ENCODE data around the gene HCN3.
A peak's percentile ranks its signal among the peaks of the same experiment; 100 is the strongest.
"Not testable (repeated sequence)": the region's sequence is repeated elsewhere in the genome, so short reads cannot be mapped to it uniquely, and the experiment has no call there.

Gene HCN3

GRCh38 chr1:155285631-155286044 lies 8.4 kb downstream of the HCN3 start:
- no peak for DNase-seq

GRCh38 chr1:155286544-155286943 lies 9.3 kb downstream of the HCN3 start:
- no peak for DNase-seq

- no peak for DNase-seq
These were observed 10.8 kb downstream of the HCN3 start for GRCh38 chr1:155287987-155288543.

- not testable (repeated sequence) for DNase-seq
These were observed 13.7 kb downstream of the HCN3 start for GRCh38 chr1:155291006-155291405.

- no peak for DNase-seq
These were observed 16.0 kb downstream of the HCN3 start for GRCh38 chr1:155293086-155293749.

- DNase-seq, result no peak
These were observed 17.4 kb downstream of the HCN3 start for GRCh38 chr1:155294520-155295182.

- DNase-seq, result no peak
These were observed 18.1 kb downstream of the HCN3 start for GRCh38 chr1:155295183-155295941.

GRCh38 chr1:155295942-155296267 lies 18.6 kb downstream of the HCN3 start:
- no peak for DNase-seq

GRCh38 chr1:155296661-155297060 lies 19.4 kb downstream of the HCN3 start:
- no peak for DNase-seq

- DNase-seq, result no peak
These were observed 20.1 kb downstream of the HCN3 start for GRCh38 chr1:155297384-155297783.

GRCh38 chr1:155300024-155300423 lies 22.8 kb downstream of the HCN3 start:
- DNase-seq, result no peak

- DNase-seq, result no peak
These were observed 23.5 kb downstream of the HCN3 start for GRCh38 chr1:155300553-155301329.

GRCh38 chr1:155301342-155301841 lies 24.1 kb downstream of the HCN3 start, which contains the start of gene PKLR:
TSS of gene PKLR (minus strand) at chr1:155301438. CDS start at chr1:155301395, 43 bp downstream.
- DNase-seq, result no peak

- DNase-seq, result no peak
These were observed 27.3 kb downstream of the HCN3 start for GRCh38 chr1:155304558-155305063.

- DNase-seq, result no peak
These were observed 28.7 kb downstream of the HCN3 start for GRCh38 chr1:155305881-155306391.

GRCh38 chr1:155307247-155307740 lies 30.0 kb downstream of the HCN3 start:
- no peak for DNase-seq

- DNase-seq, result peak; percentile 96 to 98
These were observed 31.5 kb downstream of the HCN3 start, which contains the start of gene FDPS for GRCh38 chr1:155308493-155309422. TSS of gene FDPS (plus strand) at chr1:155308866. CDS start at chr1:155309790, 924 bp downstream.

- no peak for DNase-seq
These were observed 32.3 kb downstream of the HCN3 start for GRCh38 chr1:155309423-155310021.

- DNase-seq, result no peak
These were observed 36.0 kb downstream of the HCN3 start for GRCh38 chr1:155313261-155313660.

GRCh38 chr1:155316922-155317321 lies 39.7 kb downstream of the HCN3 start:
- no peak for DNase-seq

All from activated CD4-positive, alpha-beta T cell treated with anti-CD3 and anti-CD28 coated beads, Interleukin-2, amount 50 U/mL, for 48 hours (primary cell).